Stimulated activated CD8-positive, alpha-beta memory T cell treated with anti-CD3 and anti-CD28 coated beads, Interleukin-7, amount 100 ng/mL, for 4 hours (primary cell): ENCODE measurements around the gene CDHR5.
A peak's percentile ranks its signal among the peaks of the same experiment; 100 is the strongest.
"Not testable (repeated sequence)": the region's sequence is repeated elsewhere in the genome, so short reads cannot be mapped to it uniquely, and the experiment has no call there.

Experiments
- DNase-seq, 2 donors: peaks; one replicate each; pipeline ENCODE4 v3.0.0-alpha.2; 2020; ENCODE audit warnings: low read depth in 2 of 2

Gene CDHR5

GRCh38 chr11:586376-587316, 38.1 kb downstream of the CDHR5 start:
- DNase-seq = no peak

DNA sequence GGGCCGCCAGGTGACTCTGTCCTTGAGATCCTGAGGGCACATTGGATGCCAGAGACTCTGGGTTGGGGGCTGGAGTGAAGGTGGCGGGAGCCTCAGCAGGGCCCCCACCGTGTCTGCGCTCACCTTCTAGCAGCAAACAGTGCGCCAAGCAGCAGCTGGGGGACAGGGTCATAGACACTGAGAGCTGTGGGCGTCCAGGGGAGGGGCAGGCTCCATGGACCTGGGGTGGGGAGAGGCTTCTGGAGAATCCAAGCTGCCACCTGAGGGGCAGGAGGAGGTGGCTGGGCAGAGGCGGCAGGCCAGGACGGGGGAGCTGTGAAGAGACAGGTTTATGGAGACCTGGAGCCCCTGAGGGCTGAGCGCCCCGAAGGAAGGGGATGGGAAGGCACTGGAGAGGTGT, 40.5 kb downstream of the CDHR5 start:
- DNase-seq = no peak

DNA sequence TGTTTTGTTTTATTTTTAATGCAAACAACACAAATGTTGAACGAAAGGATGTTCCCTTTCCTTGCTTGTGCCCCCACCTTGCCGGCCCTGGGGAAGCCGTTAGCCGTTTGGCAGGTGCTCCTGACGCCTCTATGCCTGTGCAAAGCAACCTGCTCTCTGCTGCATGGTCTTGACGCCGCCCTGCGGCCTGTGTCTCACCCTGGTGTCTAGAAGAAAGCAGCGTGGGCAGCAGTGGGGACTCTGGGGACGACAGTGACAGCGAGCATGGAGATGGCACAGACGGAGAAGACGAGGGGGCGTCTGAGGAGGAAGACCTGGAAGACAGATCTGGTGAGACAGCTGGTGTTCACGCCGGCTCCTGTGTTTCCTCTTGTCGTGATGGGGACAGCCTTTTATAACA, 43.0 kb downstream of the CDHR5 start:
- no peak for DNase-seq

DNA sequence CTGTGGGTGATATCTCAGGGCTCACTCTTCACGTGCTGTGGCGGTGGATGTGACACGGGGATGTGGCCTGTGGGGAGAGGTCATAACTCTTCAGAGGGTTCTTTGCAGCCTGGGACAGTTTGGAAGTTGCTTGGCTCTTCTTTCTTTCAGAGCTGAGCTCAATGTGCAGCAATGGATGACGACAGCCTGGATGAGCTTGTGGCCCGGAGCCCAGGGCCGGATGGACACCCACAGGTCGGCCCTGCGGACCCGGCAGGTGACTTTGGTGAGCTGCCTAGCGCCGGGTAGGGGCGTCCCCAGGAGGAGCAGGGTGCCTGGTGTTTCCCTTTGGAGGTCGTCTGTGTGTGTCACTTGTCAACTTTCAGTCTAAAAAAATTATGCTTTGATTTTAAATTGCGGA, 43.4 kb downstream of the CDHR5 start:
- no peak for DNase-seq

DNA sequence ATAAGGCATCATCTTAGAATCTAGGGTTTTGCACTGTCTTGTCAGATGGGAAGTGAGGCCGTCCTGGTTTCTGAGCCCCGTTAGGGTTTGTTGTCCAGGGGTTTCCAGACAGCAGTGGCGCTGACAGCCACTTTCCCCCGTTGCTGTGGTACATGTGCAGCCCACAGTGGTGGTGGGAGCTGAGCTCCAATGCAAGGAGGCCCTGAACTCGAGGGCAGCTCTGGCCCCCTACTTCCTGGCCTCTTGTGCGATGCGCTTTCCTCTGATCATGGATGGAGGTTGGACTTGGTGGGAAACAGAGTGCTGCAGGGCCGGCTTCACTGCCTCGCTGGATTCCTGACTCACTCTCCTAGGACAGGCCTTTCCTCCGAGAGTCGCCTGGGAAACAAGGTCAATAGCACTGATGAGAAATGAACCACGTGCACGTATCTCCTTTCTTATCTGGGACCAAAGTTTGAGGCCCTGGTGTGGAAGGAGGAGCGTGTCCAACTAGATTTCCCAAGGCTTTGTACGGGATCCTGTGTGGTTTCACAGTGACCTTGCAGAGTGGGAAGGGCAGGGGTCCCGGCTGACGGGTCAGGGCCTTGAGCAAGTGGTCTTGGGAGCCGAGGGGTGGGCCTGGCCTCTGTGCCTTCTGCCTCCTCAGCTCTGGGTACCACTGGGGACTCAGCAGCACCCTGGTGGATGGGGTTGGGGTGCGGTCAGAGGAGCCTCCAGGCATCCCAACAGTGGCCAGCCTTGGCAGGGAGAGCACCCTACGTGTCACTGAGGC, 44.7 kb downstream of the CDHR5 start:
- DNase-seq = no peak

DNA sequence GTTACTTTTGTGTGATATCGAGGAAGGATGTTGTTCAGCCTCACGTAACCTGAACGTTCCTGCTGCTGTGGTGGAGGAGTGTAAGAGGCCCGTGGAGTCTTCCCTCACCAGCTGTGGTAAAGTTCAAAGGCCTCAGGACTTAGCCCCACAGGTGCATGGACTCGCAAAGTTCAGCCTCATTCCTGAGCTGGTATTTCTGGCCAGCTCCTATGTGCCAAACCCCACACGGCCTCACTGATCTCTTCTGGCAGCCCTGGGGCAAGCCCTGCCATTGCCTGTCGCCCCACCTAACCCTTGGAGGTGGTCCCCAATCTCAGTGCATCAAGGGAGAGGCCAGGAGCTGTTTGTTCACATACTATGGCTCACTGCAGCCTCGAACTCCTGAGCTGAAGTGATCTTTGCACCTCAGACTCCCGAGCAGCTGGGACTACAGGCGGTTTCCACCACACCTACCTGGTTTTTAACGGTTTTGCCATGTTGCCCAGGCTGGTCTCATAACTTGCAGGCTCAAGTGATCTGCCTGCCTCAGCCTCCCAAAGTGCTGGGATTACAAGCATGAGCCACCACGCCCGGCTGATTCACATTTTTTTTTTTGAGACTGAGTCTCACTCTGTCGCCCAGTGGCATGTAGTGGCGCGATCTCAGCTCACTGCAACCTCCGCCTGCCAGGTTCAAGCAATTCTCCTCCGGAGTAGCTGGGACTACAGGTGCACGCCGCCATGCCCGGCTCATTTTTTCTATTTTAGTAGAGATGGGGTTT, 46.3 kb downstream of the CDHR5 start:
- DNase-seq = no peak

DNA sequence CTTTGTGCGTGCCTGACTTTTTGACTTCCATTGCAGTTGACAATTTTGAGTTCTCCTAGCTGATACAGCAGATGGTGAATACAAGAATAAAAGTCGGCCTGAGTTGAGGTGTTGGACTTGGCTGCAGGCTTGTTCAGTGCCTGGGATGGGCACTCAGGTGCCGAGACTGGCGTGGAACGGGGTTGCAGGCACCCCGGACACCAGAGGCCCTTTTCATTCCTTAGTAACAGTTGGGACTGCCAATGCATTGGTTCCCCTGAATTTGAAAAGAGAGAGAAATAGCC, 47.2 kb downstream of the CDHR5 start:
- DNase-seq = no peak

DNA sequence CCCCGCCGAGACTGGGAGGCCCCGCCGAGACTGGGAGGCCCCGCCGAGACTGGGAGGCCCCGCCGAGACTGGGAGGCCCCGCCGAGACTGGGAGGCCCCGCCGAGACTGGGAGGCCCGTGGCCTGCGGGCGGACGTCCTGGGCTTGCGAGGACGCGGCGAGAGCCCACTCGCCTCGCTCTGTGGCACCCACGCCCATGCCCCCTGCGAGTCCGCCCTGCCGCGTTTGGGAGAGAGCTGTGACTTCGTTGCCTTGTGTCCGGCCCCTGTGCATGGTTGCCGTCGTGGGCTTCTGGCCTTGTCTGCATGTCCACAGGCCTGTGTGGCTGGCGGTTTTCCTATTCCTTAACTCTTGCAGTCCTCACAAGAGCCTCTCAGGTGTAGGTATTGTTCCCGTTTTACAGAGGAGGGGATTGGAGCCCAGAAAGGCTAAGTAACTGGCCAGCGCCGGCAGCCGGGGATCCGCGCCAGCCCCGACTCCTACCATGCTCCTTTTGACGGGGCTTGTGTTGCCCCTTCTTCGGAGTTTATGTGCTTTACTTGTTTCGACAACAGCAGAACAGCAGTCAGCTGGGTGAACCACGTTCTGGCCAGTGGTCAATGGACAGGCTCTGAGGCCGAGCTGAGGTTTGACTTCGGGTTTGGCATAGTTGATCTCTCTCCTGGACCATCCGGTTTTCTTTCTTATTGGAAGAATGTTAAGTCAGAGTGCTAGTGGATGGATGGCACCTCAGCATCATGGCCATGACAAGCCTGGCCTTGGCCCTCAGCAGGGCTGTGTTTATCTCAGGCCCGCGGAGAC, 47.7 kb downstream of the CDHR5 start:
- DNase-seq = no peak

DNA sequence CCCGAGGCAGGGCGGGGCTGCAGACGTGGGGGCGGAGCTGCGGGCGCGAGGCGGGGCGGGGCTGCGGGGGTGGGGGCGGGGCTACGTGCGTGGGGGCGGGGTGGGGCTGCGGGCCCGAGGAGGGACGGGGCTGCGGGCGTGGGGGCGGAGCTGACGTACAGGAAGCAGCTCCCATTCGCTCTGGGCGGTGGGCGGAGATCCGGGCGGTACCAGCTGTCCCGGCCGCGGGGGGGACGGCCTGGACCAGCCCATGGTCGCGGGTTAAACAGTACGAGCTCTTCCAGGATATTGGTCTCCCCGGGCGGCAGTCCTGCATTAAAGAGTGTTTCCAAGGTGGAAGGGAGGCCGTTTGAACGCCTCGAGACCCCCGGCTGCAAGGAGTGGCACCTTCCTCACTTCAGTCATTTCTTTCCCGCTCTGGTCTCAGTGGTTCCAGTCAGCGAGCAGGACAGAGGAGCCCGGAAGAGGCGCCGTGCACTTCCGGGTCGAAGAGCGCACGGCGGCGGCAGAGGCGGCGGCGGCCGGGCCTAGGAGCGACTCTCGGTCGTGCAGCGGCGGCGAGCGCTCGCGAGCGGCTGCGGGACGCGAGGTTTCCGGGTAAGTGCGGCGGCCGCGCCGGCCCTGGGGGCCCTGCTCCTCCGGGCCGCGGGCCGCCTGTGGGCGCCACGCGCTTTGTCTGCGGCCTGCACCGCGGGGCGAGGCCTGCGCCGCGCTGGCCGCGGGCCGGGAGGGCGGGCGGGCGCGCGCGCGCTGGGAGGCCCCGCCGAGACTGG, 48.6 kb downstream of the CDHR5 start, which contains the start of gene PHRF1:
PHRF1 (plus strand) TSS at position 475 of the 773 bp plus-strand sequence. CDS start 5,043 bp downstream, outside the sequence.
- peak; percentile 92 to 97 for DNase-seq

- no peak for DNase-seq
These were observed 49.3 kb downstream of the CDHR5 start for GRCh38 chr11:575313-575995.

- DNase-seq = no peak
These were observed 50.0 kb downstream of the CDHR5 start for GRCh38 chr11:574632-575312.

DNA sequence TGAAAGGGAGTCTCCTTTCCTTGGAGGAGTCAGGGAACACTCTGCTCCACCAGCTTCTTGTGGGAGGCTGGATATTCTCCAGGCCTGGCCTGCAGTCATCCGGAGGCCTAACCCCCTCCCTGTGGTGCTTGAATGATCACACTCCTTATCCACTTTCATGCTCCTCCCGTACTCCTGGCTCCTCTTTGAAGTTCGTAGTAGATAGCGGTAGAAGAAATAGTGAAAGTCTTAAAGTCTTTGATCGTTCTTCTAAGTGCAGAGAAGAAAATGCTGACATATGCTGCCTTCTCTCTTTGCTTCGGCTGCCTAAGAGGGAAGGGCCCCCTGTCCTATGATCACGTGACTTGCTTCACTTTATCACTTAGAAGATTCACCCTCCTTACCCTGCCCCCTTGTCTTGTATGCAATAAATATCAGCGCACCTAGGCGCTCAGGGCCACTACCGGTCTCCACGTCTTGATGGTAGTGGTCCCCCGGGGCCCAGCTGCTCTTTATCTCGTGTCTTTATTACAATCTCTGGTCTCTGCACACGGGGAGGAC, 50.7 kb downstream of the CDHR5 start:
- not testable (repeated sequence) for DNase-seq

DNA sequence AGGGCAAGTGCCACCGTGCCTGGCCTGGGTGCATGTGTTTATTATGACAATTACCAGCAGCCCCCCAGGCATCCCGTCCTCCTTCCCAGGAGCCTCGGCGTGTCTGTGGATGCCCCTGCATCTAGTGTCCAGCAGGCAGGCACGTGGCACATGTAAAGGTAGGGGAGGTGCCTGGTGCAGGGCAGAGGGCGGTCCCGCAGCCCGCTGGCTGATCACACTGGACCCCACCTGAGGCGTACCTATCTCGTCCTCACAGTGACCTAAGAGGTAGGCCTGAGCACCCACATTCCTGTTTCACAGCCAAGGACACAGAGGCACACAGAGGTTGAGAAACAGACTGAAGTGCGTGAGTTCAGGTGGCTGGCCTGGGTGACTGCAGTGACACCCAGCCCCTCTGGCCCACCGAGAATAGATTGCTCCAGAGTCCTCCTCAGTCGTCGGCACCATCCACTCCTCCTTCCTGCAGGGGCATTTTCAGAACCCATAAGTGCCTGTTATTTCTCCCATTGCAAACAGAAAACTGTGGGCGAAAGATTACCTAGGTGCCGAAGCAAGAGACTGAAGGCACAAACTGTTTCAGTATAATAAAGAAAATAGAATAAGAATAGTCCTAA, 51.5 kb downstream of the CDHR5 start:
- DNase-seq = no peak

GRCh38 chr11:571802-572185, 53.0 kb downstream of the CDHR5 start:
- DNase-seq = no peak

GRCh38 chr11:569158-569885, 55.4 kb downstream of the CDHR5 start:
- no peak for DNase-seq

DNA sequence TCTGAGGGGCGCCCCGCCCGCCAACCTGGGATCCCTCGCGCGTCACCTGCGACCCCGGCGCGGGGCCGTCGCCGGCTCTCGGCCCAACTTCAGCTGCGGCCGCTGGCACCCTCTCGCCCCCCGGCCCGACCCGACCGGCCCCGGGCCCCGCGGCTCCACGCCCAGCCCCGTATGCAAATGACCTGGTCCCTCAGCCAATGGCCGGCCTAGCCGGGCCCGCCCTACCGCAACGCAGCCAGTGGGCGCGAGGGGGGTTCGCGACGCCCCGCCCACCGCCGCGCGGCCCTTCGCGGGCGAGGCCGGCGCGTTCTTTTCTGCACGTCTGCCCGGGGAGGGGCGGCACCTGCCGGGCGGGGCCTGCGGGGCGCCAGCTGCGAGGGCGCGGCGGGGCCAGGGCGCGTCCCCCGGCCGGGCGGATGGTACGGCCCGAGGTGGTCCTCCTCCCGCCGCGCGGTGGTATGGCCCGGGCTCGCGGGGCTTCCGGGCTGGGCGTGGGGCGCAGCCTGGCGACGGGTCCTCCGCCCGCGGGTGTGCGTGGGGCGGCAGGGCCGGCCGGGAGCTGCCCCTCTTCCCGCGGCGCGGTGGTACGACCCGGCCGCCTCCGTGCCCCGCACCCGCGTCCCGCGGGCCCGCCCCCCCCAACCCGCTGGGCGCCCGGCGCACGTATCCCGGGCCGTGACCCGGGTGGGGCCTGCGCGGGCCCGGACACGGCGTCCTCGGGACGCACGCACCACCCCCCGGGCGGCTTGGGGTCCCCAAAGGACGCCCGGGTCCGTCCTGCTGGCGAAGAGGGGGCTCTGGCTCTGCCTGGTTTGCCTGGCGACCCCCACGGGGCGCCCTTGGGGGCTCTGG, 56.2 kb downstream of the CDHR5 start:
- peak; percentile 70 to 89 for DNase-seq

DNA sequence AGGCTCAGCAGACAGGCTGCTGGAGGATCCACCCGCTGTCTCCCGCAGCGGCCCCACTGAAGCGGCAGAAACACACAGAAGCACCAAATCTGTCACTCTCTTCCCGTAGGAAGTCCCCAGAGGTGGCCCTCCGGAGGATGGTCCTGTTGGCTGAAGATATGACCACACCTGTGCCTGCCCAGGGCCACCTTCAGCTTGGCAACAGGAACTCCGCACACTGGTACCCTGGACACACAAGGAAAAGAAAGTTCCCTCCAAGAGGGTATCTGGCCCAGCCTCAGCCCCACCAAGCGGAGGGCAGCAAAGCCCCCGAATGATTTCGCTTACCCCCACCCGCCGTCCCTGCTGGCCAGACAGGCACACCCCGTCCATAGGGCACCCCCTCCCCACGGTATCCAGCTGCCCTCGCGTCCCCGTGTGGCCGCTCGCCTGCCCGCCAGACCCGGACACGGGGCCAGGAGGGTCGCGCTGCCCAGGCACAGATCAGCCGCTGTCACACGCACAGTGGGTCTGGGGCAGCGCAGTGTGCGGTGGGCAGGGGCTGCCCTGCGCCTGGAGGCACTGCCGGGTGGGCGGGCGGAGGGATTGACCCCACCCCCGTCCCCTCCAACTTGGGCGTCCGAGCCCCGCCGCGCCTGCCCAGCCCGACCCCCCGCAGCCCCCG, 57.0 kb downstream of the CDHR5 start:
- DNase-seq = no peak
